ENCODE results near the gene STARD3. TPM values are rescaled to one million over a fixed set of nuclear protein-coding genes. Genes with fewer than 3 reads are reported as not detected.

The STARD3 gene
- total and polyA plus RNA-seq, 2 of the 13 experiments (the other 11 are each of a cell fraction or from before 2014, with no cell fraction given), result 34.6 to 100 TPM

DNA sequence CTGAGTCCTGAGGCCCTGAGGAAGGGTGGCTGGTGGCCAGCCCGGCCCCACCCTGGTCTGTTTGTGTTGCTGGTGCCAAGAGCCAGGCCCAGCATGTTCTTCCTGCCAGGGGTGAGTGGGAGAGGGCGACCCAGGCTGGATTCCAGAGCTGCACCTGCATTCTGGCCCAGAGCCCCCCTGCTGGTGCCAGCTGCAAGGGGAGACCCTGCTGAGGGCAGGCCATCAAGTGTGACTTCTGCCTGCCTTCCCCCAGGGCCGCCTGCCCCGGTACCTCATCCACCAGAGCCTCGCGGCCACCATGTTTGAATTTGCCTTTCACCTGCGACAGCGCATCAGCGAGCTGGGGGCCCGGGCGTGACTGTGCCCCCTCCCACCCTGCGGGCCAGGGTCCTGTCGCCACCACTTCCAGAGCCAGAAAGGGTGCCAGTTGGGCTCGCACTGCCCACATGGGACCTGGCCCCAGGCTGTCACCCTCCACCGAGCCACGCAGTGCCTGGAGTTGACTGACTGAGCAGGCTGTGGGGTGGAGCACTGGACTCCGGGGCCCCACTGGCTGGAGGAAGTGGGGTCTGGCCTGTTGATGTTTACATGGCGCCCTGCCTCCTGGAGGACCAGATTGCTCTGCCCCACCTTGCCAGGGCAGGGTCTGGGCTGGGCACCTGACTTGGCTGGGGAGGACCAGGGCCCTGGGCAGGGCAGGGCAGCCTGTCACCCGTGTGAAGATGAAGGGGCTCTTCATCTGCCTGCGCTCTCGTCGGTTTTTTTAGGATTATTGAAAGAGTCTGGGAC is 25.8 kb downstream of the STARD3 start (continued):
- TF ChIP-seq, protein P1, sequence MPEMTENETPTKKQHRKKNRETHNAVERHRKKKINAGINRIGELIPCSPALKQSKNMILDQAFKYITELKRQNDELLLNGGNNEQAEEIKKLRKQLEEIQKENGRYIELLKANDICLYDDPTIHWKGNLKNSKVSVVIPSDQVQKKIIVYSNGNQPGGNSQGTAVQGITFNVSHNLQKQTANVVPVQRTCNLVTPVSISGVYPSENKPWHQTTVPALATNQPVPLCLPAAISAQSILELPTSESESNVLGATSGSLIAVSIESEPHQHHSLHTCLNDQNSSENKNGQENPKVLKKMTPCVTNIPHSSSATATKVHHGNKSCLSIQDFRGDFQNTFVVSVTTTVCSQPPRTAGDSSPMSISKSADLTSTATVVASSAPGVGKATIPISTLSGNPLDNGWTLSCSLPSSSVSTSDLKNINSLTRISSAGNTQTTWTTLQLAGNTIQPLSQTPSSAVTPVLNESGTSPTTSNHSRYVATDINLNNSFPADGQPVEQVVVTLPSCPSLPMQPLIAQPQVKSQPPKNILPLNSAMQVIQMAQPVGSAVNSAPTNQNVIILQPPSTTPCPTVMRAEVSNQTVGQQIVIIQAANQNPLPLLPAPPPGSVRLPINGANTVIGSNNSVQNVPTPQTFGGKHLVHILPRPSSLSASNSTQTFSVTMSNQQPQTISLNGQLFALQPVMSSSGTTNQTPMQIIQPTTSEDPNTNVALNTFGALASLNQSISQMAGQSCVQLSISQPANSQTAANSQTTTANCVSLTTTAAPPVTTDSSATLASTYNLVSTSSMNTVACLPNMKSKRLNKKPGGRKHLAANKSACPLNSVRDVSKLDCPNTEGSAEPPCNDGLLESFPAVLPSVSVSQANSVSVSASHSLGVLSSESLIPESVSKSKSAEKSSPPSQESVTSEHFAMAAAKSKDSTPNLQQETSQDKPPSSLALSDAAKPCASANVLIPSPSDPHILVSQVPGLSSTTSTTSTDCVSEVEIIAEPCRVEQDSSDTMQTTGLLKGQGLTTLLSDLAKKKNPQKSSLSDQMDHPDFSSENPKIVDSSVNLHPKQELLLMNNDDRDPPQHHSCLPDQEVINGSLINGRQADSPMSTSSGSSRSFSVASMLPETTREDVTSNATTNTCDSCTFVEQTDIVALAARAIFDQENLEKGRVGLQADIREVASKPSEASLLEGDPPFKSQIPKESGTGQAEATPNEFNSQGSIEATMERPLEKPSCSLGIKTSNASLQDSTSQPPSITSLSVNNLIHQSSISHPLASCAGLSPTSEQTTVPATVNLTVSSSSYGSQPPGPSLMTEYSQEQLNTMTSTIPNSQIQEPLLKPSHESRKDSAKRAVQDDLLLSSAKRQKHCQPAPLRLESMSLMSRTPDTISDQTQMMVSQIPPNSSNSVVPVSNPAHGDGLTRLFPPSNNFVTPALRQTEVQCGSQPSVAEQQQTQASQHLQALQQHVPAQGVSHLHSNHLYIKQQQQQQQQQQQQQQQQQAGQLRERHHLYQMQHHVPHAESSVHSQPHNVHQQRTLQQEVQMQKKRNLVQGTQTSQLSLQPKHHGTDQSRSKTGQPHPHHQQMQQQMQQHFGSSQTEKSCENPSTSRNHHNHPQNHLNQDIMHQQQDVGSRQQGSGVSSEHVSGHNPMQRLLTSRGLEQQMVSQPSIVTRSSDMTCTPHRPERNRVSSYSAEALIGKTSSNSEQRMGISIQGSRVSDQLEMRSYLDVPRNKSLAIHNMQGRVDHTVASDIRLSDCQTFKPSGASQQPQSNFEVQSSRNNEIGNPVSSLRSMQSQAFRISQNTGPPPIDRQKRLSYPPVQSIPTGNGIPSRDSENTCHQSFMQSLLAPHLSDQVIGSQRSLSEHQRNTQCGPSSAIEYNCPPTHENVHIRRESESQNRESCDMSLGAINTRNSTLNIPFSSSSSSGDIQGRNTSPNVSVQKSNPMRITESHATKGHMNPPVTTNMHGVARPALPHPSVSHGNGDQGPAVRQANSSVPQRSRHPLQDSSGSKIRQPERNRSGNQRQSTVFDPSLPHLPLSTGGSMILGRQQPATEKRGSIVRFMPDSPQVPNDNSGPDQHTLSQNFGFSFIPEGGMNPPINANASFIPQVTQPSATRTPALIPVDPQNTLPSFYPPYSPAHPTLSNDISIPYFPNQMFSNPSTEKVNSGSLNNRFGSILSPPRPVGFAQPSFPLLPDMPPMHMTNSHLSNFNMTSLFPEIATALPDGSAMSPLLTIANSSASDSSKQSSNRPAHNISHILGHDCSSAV (CRISPR knock-in tag; IDR thresholded peaks at IDR 0.05; ENCODE audit: borderline replicate concordance), result no peak
- TF ChIP-seq ZSCAN22 (CRISPR knock-in tag; IDR thresholded peaks at IDR 0.05), result no peak
- TF ChIP-seq HMG20B (CRISPR knock-in tag; conservative IDR thresholded peaks at IDR 0.05), result no peak
- TF ChIP-seq ZNF572 (CRISPR knock-in tag; IDR thresholded peaks at IDR 0.05), result 0 out of 2 replicates have a peak, but pooled peaks have one; percentile 36
- TF ChIP-seq ATF7 (IDR thresholded peaks at IDR 0.05), result no peak
- TF ChIP-seq ATF7 (CRISPR knock-in tag; IDR thresholded peaks at IDR 0.05), result 0 out of 2 replicates have a peak, but pooled peaks have one; percentile 42
- TF ChIP-seq NR1H2 (CRISPR knock-in tag; IDR thresholded peaks at IDR 0.05; ENCODE audit: borderline replicate concordance, low read depth), result no peak
- TF ChIP-seq HNF1A (IDR thresholded peaks at IDR 0.05; ENCODE audit: low read depth), result no peak
- TF ChIP-seq HNF1A (CRISPR knock-in tag; IDR thresholded peaks at IDR 0.05; ENCODE audit: borderline replicate concordance), result peak; percentile 36; the same call in 1 of the 2 replicates
- TF ChIP-seq ZNF138 (CRISPR knock-in tag; IDR thresholded peaks at IDR 0.05; ENCODE audit: low read depth), result no peak
- no peak for TF ChIP-seq MTF2 (CRISPR knock-in tag; IDR thresholded peaks at IDR 0.05; ENCODE audit: borderline replicate concordance)
- TF ChIP-seq SMARCC2 (IDR thresholded peaks at IDR 0.05), result no peak
- TF ChIP-seq U2AF1 (optimal IDR thresholded peaks at IDR 0.05; ENCODE audit: low read depth, low read length), result no peak
- TF ChIP-seq PCBP1 (IDR thresholded peaks at IDR 0.05; ENCODE audit: borderline replicate concordance, low read depth, low read length), result no peak
- TF ChIP-seq FOXO4 (CRISPR knock-in tag; conservative IDR thresholded peaks at IDR 0.05), result no peak

All from HepG2 (cell line).